Panc1 (cell line): ENCODE results near the gene ASCC1.

Source experiments
- POLR2AphosphoS5 ChIP-seq: IDR thresholded peaks from 2 replicates; pipeline ENCODE4 v1.6.1; 2012; ENCODE audit warnings: mild to moderate bottlenecking, low read depth, low read length, moderate library complexity
- TF ChIP-seq, protein P1 (sequence below): fragments of 450-650 bp; IDR thresholded peaks from 2 replicates; pipeline ENCODE4 v1.5.1; 2017; ENCODE audit warnings: mild to moderate bottlenecking

DNA sequence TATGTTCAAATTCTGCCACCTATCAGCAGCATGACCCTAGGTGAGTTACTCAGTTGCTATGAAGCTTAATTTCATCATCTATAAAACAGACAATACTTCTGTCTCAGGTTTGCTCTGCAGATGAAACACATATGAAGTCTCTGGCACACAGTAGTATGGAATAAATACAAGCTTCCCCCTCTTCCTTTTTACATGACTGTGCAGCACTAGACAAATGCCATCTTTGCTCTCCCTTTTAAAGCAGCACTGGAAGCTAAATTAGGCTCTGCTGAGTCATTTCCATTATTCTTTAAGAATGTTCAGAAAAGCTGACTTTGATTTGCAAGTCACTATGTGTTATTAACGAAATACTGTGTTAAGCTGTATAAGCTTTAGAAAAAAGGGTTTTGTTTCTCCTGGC, 40.9 kb downstream of the ASCC1 start:
- TF ChIP-seq, protein P1, sequence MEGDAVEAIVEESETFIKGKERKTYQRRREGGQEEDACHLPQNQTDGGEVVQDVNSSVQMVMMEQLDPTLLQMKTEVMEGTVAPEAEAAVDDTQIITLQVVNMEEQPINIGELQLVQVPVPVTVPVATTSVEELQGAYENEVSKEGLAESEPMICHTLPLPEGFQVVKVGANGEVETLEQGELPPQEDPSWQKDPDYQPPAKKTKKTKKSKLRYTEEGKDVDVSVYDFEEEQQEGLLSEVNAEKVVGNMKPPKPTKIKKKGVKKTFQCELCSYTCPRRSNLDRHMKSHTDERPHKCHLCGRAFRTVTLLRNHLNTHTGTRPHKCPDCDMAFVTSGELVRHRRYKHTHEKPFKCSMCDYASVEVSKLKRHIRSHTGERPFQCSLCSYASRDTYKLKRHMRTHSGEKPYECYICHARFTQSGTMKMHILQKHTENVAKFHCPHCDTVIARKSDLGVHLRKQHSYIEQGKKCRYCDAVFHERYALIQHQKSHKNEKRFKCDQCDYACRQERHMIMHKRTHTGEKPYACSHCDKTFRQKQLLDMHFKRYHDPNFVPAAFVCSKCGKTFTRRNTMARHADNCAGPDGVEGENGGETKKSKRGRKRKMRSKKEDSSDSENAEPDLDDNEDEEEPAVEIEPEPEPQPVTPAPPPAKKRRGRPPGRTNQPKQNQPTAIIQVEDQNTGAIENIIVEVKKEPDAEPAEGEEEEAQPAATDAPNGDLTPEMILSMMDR: no peak
- no peak for TF ChIP-seq POLR2AphosphoS5
